ENCODE data around the gene ANKRD17. TPM values are rescaled to one million over a fixed set of nuclear protein-coding genes. Genes with fewer than 3 reads are reported as not detected.

ANKRD17 gene
- total and polyA plus RNA-seq, 2 of the 4 experiments (the other 2 are of a cell fraction), result 28.5 to 75.3 TPM

GRCh38 chr4:73234712-73235111 lies 23.9 kb downstream of the ANKRD17 start:
- Histone ChIP-seq H4K8ac (ENCODE audit: low read depth in 2 of 2, low read length in 2 of 2) (no peak overlapping the region), H3K79me1 (ENCODE audit: low read depth in 1 of 2, low read length in 2 of 2) (peaks cover 30 to 64% of the 10 kb centered on the region in 2 experiments), H3K14ac (replicated peaks; ENCODE audit: low read depth, low read length) (no peak overlapping the region), H3K27ac (ENCODE audit: insufficient read depth, low read length) (no peak overlapping the region), H3K27me3 (ENCODE audit: control insufficient read depth, insufficient read depth, low read length) (no peaks in the 10 kb centered on the region), H3K56ac (ENCODE audit: extremely low read depth, insufficient read depth, low read length) (no peak overlapping the region), H2AFZ (replicated peaks; ENCODE audit: low read length, poor library complexity) (no peak overlapping the region), H3K9me1 (ENCODE audit: insufficient read depth, low read length) (peaks cover 3% of the 10 kb centered on the region; the same call in 1 of the 2 replicates), H4K5ac (ENCODE audit: low read depth, low read length) (no peak overlapping the region), H2BK20ac (ENCODE audit: low read depth, low read length) (no peak overlapping the region), H2BK120ac (ENCODE audit: low read depth, low read length) (no peak overlapping the region), H3K4ac (ENCODE audit: low read depth, low read length) (no peak overlapping the region), H2BK15ac (ENCODE audit: low read depth, low read length) (no peak overlapping the region), H4K91ac (ENCODE audit: insufficient read depth, low read depth, low read length) (no peak overlapping the region), H3K4me1 (ENCODE audit: control insufficient read depth, insufficient read depth, low read length) (no peaks in the 10 kb centered on the region), H3K9ac (ENCODE audit: low read depth, low read length) (no peak overlapping the region), H3K36me3 (ENCODE audit: control insufficient read depth, insufficient read depth, low read length) (peaks cover 9% of the 10 kb centered on the region), H4K20me1 (ENCODE audit: insufficient read depth, low read length) (peaks cover 35% of the 10 kb centered on the region), H2BK5ac (ENCODE audit: low read depth, low read length, poor library complexity, severe bottlenecking) (no peak overlapping the region), H3K9me3 (ENCODE audit: control insufficient read depth, insufficient read depth, low read length) (no peaks in the 10 kb centered on the region), H3K23ac (ENCODE audit: low read depth, low read length) (no peak overlapping the region), H2AK5ac (ENCODE audit: low read depth, low read length) (no peak overlapping the region), H3K4me2 (ENCODE audit: low read depth, low read length) (no peak overlapping the region), H2AK9ac (replicated peaks; ENCODE audit: low read depth, low read length, poor library complexity) (no peak overlapping the region), H3K4me3 (ENCODE audit: insufficient read depth, low read depth, low read length) (no peak overlapping the region), H3K18ac (ENCODE audit: low read depth, low read length) (no peak overlapping the region)
- intact Hi-C loops (cut with micrococcal nuclease) (loop anchor here (5.0 kb wide), 1 partner anchor 152 kb away; no protein-coding TSS in a partner anchor), in situ Hi-C loops (cut with MboI; ENCODE audit: low sequenced_read_pairs) (no loop called here), dilution Hi-C loops (cut with HindIII; ENCODE audit: low sequenced_read_pairs, unreplicated experiment) (no loop called here)
- POLR2A ChIA-PET (ENCODE audit: unreplicated experiment), result no interaction called here
- no peak for TF ChIP-seq RAD21 (IDR thresholded peaks at IDR 0.05; ENCODE audit: low read length)
- TF ChIP-seq, protein P1, sequence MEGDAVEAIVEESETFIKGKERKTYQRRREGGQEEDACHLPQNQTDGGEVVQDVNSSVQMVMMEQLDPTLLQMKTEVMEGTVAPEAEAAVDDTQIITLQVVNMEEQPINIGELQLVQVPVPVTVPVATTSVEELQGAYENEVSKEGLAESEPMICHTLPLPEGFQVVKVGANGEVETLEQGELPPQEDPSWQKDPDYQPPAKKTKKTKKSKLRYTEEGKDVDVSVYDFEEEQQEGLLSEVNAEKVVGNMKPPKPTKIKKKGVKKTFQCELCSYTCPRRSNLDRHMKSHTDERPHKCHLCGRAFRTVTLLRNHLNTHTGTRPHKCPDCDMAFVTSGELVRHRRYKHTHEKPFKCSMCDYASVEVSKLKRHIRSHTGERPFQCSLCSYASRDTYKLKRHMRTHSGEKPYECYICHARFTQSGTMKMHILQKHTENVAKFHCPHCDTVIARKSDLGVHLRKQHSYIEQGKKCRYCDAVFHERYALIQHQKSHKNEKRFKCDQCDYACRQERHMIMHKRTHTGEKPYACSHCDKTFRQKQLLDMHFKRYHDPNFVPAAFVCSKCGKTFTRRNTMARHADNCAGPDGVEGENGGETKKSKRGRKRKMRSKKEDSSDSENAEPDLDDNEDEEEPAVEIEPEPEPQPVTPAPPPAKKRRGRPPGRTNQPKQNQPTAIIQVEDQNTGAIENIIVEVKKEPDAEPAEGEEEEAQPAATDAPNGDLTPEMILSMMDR (conservative IDR thresholded peaks at IDR 0.05; ENCODE audit: low read depth, low read length), result no peak
- TF ChIP-seq SMC3 (IDR thresholded peaks at IDR 0.05; ENCODE audit: low read depth, low read length), result no peak
- TF ChIP-seq, protein P2, sequence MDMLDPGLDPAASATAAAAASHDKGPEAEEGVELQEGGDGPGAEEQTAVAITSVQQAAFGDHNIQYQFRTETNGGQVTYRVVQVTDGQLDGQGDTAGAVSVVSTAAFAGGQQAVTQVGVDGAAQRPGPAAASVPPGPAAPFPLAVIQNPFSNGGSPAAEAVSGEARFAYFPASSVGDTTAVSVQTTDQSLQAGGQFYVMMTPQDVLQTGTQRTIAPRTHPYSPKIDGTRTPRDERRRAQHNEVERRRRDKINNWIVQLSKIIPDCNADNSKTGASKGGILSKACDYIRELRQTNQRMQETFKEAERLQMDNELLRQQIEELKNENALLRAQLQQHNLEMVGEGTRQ (IDR thresholded peaks at IDR 0.05; ENCODE audit: low read depth, low read length), result no peak
- TF ChIP-seq CHD1 (IDR thresholded peaks at IDR 0.05; ENCODE audit: low read depth, low read length), result no peak
- no peak for TF ChIP-seq MXI1 (IDR thresholded peaks at IDR 0.05; ENCODE audit: borderline replicate concordance, low read depth, low read length)
- no peak for TF ChIP-seq MAZ (IDR thresholded peaks at IDR 0.05; ENCODE audit: borderline replicate concordance, low read depth, low read length)
- TF ChIP-seq CEBPB (IDR thresholded peaks at IDR 0.05; ENCODE audit: low read depth, low read length), result no peak
- TF ChIP-seq, protein P3, sequence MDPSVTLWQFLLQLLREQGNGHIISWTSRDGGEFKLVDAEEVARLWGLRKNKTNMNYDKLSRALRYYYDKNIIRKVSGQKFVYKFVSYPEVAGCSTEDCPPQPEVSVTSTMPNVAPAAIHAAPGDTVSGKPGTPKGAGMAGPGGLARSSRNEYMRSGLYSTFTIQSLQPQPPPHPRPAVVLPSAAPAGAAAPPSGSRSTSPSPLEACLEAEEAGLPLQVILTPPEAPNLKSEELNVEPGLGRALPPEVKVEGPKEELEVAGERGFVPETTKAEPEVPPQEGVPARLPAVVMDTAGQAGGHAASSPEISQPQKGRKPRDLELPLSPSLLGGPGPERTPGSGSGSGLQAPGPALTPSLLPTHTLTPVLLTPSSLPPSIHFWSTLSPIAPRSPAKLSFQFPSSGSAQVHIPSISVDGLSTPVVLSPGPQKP (IDR thresholded peaks at IDR 0.05; ENCODE audit: borderline replicate concordance, low read depth, low read length), result no peak
- no peak for TF ChIP-seq MAFK (IDR thresholded peaks at IDR 0.05; ENCODE audit: low read depth, low read length)
- TF ChIP-seq BHLHE40 (IDR thresholded peaks at IDR 0.05; ENCODE audit: low read depth, low read length), result no peak
- no peak for TF ChIP-seq NFE2L2 (IDR thresholded peaks at IDR 0.05; ENCODE audit: low read depth, low read length)
- BruUV-seq (replicated peaks), result no TSS peak
- ATAC-seq (ENCODE audit: low read depth) (no peak), DNase-seq (peak; percentile 6)
- CTCF ChIA-PET, result interaction anchor here (0.7 kb wide), 1 partner anchor 147 kb away, joined by 3 read pairs; no protein-coding TSS in a partner anchor
- WGBS, 2 experiments (ENCODE audit: extremely low coverage in 2 of 2, insufficient read length in 1 of 2), result no CpG with 5 or more reads among the region's 1 CpG

All from IMR-90 (cell line).